ENCODE data around the gene TMPRSS4.

- TF ChIP-seq STAT1 (IDR thresholded peaks at IDR 0.05; ENCODE audit: unreplicated experiment) = no peak
- TF ChIP-seq CTCF (conservative IDR thresholded peaks at IDR 0.05; ENCODE audit: low read depth in 2 of 2) = no peak
- TF ChIP-seq POLR2AphosphoS5 (IDR thresholded peaks at IDR 0.05; ENCODE audit: low read depth) = no peak
- TF ChIP-seq EZH2 (IDR thresholded peaks at IDR 0.05; ENCODE audit: low read depth, unreplicated experiment) = no peak
- TF ChIP-seq CREB1 (CRISPR knock-in tag; IDR thresholded peaks at IDR 0.05; ENCODE audit: low read depth) = no peak
- TF ChIP-seq, protein P1, sequence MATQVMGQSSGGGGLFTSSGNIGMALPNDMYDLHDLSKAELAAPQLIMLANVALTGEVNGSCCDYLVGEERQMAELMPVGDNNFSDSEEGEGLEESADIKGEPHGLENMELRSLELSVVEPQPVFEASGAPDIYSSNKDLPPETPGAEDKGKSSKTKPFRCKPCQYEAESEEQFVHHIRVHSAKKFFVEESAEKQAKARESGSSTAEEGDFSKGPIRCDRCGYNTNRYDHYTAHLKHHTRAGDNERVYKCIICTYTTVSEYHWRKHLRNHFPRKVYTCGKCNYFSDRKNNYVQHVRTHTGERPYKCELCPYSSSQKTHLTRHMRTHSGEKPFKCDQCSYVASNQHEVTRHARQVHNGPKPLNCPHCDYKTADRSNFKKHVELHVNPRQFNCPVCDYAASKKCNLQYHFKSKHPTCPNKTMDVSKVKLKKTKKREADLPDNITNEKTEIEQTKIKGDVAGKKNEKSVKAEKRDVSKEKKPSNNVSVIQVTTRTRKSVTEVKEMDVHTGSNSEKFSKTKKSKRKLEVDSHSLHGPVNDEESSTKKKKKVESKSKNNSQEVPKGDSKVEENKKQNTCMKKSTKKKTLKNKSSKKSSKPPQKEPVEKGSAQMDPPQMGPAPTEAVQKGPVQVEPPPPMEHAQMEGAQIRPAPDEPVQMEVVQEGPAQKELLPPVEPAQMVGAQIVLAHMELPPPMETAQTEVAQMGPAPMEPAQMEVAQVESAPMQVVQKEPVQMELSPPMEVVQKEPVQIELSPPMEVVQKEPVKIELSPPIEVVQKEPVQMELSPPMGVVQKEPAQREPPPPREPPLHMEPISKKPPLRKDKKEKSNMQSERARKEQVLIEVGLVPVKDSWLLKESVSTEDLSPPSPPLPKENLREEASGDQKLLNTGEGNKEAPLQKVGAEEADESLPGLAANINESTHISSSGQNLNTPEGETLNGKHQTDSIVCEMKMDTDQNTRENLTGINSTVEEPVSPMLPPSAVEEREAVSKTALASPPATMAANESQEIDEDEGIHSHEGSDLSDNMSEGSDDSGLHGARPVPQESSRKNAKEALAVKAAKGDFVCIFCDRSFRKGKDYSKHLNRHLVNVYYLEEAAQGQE (IDR thresholded peaks at IDR 0.05; ENCODE audit: unreplicated experiment) = no peak
Measured at GRCh38 chr11:118052581-118053206, 24.2 kb upstream of the TMPRSS4 start.
